IMR-90 (cell line): ENCODE data around the gene RGMB. TPM values are rescaled to one million over a fixed set of nuclear protein-coding genes. Genes with fewer than 3 reads are reported as not detected.

Experiments
- ATAC-seq: fragments of 200-7000 bp; cut with Tn5 transposase; 2 replicates; pipeline ENCODE4 v1.9.1; 2020; ENCODE audit warnings: low read depth, mild to moderate bottlenecking, moderate library complexity
- BruUV-seq: library from RNA; stranded (reverse); fragments of 400-500 nt; replicated peaks from 2 replicates; lab custom pipeline; 2021; lab: Mats Ljungman, UMichigan
- CTCF ChIA-PET: fragments of 300-600 bp; formaldehyde crosslinking; extraction: SDS; loops from one replicate; lab custom pipeline; 2021; ENCODE audit warnings: antibody characterized with exemption; lab: Yijun Ruan, JAX
- POLR2A ChIA-PET: fragments of 300-600 bp; sonication (Branson Sonifier 250); formaldehyde crosslinking; loops from one replicate; lab custom pipeline; 2022; ENCODE audit warnings: antibody characterized with exemption; ENCODE audit not compliant: unreplicated experiment; lab: Charles Lee
- DNase-seq: peaks from one replicate; pipeline ENCODE4 v3.0.0; 2013
- H2AFZ ChIP-seq: replicated peaks from 2 replicates; pipeline ENCODE3; 2013; ENCODE audit warnings: low read length, mild to moderate bottlenecking; ENCODE audit not compliant: poor library complexity
- H2AK5ac ChIP-seq: 2 replicates; pipeline ENCODE4 v1.6.1; 2013; ENCODE audit warnings: low read depth, low read length, inconsistent platforms
- H2AK9ac ChIP-seq: replicated peaks from 2 replicates; pipeline ENCODE3; 2013; ENCODE audit warnings: mild to moderate bottlenecking, low read depth, low read length, moderate library complexity; ENCODE audit not compliant: poor library complexity
- H2BK120ac ChIP-seq: 2 replicates; pipeline ENCODE4 v1.6.1; 2013; ENCODE audit warnings: low read depth, low read length, inconsistent platforms
- H2BK15ac ChIP-seq: 3 replicates; pipeline ENCODE4 v1.6.1; 2013; ENCODE audit warnings: low read depth, low read length, inconsistent platforms
- H2BK20ac ChIP-seq: 2 replicates; pipeline ENCODE4 v1.6.1; 2013; ENCODE audit warnings: low read depth, mild to moderate bottlenecking, inconsistent platforms, low read length, moderate library complexity
- H2BK5ac ChIP-seq: 2 replicates; pipeline ENCODE4 v1.6.1; 2013; ENCODE audit warnings: mild to moderate bottlenecking, low read depth, low read length, inconsistent platforms; ENCODE audit not compliant: poor library complexity, severe bottlenecking
- H3K14ac ChIP-seq: replicated peaks from 2 replicates; pipeline ENCODE4 v1.6.1; 2013; ENCODE audit warnings: low read depth, low read length, inconsistent platforms
- H3K18ac ChIP-seq: 2 replicates; pipeline ENCODE4 v1.6.1; 2013; ENCODE audit warnings: low read depth, low read length, control low read depth
- H3K23ac ChIP-seq: 2 replicates; pipeline ENCODE4 v1.6.1; 2013; ENCODE audit warnings: low read depth, low read length, inconsistent platforms
- H3K27ac ChIP-seq: 2 replicates; pipeline ENCODE4 v1.5.1; 2013; ENCODE audit warnings: mild to moderate bottlenecking, control low read depth, low read length; ENCODE audit not compliant: insufficient read depth
- H3K27me3 ChIP-seq: 2 replicates; pipeline ENCODE4 v1.6.1; 2013; ENCODE audit warnings: low read length; ENCODE audit not compliant: control insufficient read depth, insufficient read depth
- H3K36me3 ChIP-seq: 2 replicates; pipeline ENCODE4 v1.6.1; 2013; ENCODE audit warnings: low read length, mixed read lengths; ENCODE audit not compliant: control insufficient read depth, insufficient read depth
- H3K4ac ChIP-seq: 2 replicates; pipeline ENCODE4 v1.6.1; 2013; ENCODE audit warnings: low read depth, low read length, inconsistent platforms
- H3K4me1 ChIP-seq: 2 replicates; pipeline ENCODE4 v1.6.1; 2013; ENCODE audit warnings: low read length, mixed read lengths; ENCODE audit not compliant: control insufficient read depth, insufficient read depth
- H3K4me2 ChIP-seq: 2 replicates; pipeline ENCODE4 v1.6.1; 2013; ENCODE audit warnings: low read depth, mild to moderate bottlenecking, control low read depth, low read length, moderate library complexity
- H3K4me3 ChIP-seq: 2 replicates; pipeline ENCODE4 v1.5.1; 2013; ENCODE audit warnings: low read depth, mild to moderate bottlenecking, control low read depth, low read length, moderate library complexity; ENCODE audit not compliant: insufficient read depth
- H3K56ac ChIP-seq: 2 replicates; pipeline ENCODE4 v1.6.1; 2013; ENCODE audit warnings: low read length, inconsistent platforms; ENCODE audit not compliant: insufficient read depth; ENCODE audit errors: extremely low read depth
- H3K79me1 ChIP-seq, 2 experiments: 2 replicates each; pipeline ENCODE4 v1.6.1; 2013; ENCODE audit warnings: low read length in 2 of 2, inconsistent platforms in 1 of 2, low read depth in 1 of 2
- H3K9ac ChIP-seq: 2 replicates; pipeline ENCODE4 v1.6.1; 2013; ENCODE audit warnings: low read depth, low read length, control low read depth
- H3K9me1 ChIP-seq: 2 replicates; pipeline ENCODE4 v1.6.1; 2013; ENCODE audit warnings: low read length, inconsistent platforms; ENCODE audit not compliant: insufficient read depth
- H3K9me3 ChIP-seq: 2 replicates; pipeline ENCODE4 v1.6.1; 2013; ENCODE audit warnings: low read length; ENCODE audit not compliant: control insufficient read depth, insufficient read depth
- H4K20me1 ChIP-seq: 2 replicates; pipeline ENCODE4 v1.6.1; 2013; ENCODE audit warnings: low read length, inconsistent platforms; ENCODE audit not compliant: insufficient read depth
- H4K5ac ChIP-seq: 2 replicates; pipeline ENCODE4 v1.6.1; 2013; ENCODE audit warnings: mild to moderate bottlenecking, low read depth, low read length, control low read depth
- H4K8ac ChIP-seq, 2 experiments: 2 replicates each; pipeline ENCODE4 v1.6.1; 2013; ENCODE audit warnings: low read depth in 2 of 2, low read length in 2 of 2, control low read depth in 1 of 2, inconsistent platforms in 1 of 2
- H4K91ac ChIP-seq: 2 replicates; pipeline ENCODE4 v1.6.1; 2013; ENCODE audit warnings: low read depth, low read length, inconsistent platforms; ENCODE audit not compliant: insufficient read depth
- ELK1 ChIP-seq: fragments of 150-350 bp; IDR thresholded peaks from 2 replicates; pipeline ENCODE4 v1.6.1; 2016; ENCODE audit warnings: low read depth, mild to moderate bottlenecking, low read length, moderate library complexity, borderline replicate concordance
- SMC3 ChIP-seq: fragments of 150-350 bp; IDR thresholded peaks from 2 replicates; pipeline ENCODE4 v1.6.1; 2016; ENCODE audit warnings: low read depth, mild to moderate bottlenecking, antibody characterized with exemption, low read length, moderate library complexity
- WGBS, 2 experiments: methylation state at CpG; one replicate each; pipeline versions ENCODE4 v1.1.5 to v1.1.7; 2013; ENCODE audit warnings: missing lambda C conversion rate in 2 of 2; ENCODE audit not compliant: insufficient read length in 1 of 2; ENCODE audit errors: extremely low coverage in 2 of 2; 5-methylcytosine and 5-hydroxymethylcytosine counted together
- dilution Hi-C: fragments of 300-500 bp; cut with HindIII; formaldehyde crosslinking; loops from one replicate; pipeline ENCODE4 v1.14.3; 2018; ENCODE audit warnings: low sequenced_read_pairs; ENCODE audit not compliant: unreplicated experiment
- in situ Hi-C: fragments of 300-500 bp; cut with MboI; formaldehyde crosslinking; loops from 3 replicates; pipeline ENCODE4 v1.14.3; 2019; ENCODE audit warnings: low sequenced_read_pairs, inconsistent platforms, mixed read lengths
- intact Hi-C: fragments of 100-400 bp; cut with micrococcal nuclease; formaldehyde crosslinking; loops from 2 replicates; pipeline ENCODE4 v1.10.0; 2022
- polyA plus RNA-seq, 3 experiments: library from polyadenylated mRNA; depleted of rRNA; stranded (reverse); fragments of >200 nt; gene quantifications; 2 replicates each; pipeline ENCODE4 v1.2.3, GENCODE V29; 2012; ENCODE audit warnings: low replicate concordance in 1 of 3
- total RNA-seq: library from RNA; depleted of rRNA; stranded (reverse); fragments of >200 nt; gene quantifications from 2 replicates; pipeline ENCODE4 v1.2.3, GENCODE V29; 2012

Gene RGMB
- total and polyA plus RNA-seq, 2 of the 4 experiments (the other 2 are of a cell fraction), result 74.4 to 129 TPM

- Histone ChIP-seq H3K4me1 (peaks cover 4% of the 10 kb centered on the region), H3K9me1 (no peaks in the 10 kb centered on the region), H4K91ac (no peak overlapping the region), H2BK20ac (no peak overlapping the region), H4K20me1 (no peaks in the 10 kb centered on the region), H3K79me1 (no peaks in the 10 kb centered on the region), H3K36me3 (no peaks in the 10 kb centered on the region), H2AK5ac (no peak overlapping the region), H2AFZ (no peak overlapping the region), H3K4ac (no peak overlapping the region), H2AK9ac (no peak overlapping the region), H3K18ac (no peak overlapping the region), H3K23ac (no peak overlapping the region), H2BK5ac (no peak overlapping the region), H2BK120ac (no peak overlapping the region), H3K27ac (no peak overlapping the region), H3K4me3 (no peak overlapping the region), H3K56ac (no peak overlapping the region), H3K14ac (no peak overlapping the region), H3K4me2 (no peak overlapping the region), H3K9ac (no peak overlapping the region), H4K5ac (no peak overlapping the region), H2BK15ac (no peak overlapping the region), H4K8ac (no peak overlapping the region), H3K27me3 (no peaks in the 10 kb centered on the region), H3K9me3 (peaks cover 6% of the 10 kb centered on the region)
- dilution Hi-C loops (no loop called here), in situ Hi-C loops (no loop called here), intact Hi-C loops (no loop called here)
- BruUV-seq, result no TSS peak
- ATAC-seq (no peak), DNase-seq (no peak)
- ChIA-PET POLR2A (no interaction called here), CTCF (no interaction called here)
- TF ChIP-seq ELK1 (no peak), SMC3 (no peak)
- WGBS, 2 experiments, result no CpG with 5 or more reads among the region's 3 CpGs
These were observed 70.0 kb downstream of the RGMB start for GRCh38 chr5:98843481-98843880.
